HPDE6-E6E7 (cell line): ENCODE measurements around the gene AUTS2.

ENCODE experiments used
- DNase-seq: peaks from one replicate; pipeline ENCODE4 v3.0.0; 2011; ENCODE audit warnings: missing footprints; ENCODE audit errors: extremely low spot score

The AUTS2 gene

GRCh38 chr7:69939317-69939716 lies 341.0 kb downstream of the AUTS2 start:
- no peak for DNase-seq

- DNase-seq = no peak
Observed at GRCh38 chr7:69941077-69941651, 342.9 kb downstream of the AUTS2 start.

DNA sequence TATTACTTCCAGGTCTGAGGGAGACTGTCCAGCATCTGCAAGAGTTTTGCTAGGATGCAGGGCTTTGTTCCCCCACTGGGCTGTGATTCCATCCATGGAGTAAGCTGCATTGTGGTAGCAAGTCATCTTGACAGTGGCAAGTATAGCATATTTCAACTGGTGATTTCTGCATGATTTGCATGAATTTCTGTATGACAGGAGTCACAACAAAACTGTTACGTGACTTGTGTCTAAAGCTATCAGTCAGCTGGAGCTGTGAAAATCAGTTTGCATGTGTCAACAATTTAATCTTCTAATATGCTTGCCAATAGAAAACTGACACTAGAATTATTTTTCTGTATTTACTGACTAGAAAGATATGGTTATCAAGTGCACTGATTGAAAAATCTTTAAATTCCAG lies 344.3 kb downstream of the AUTS2 start:
- no peak for DNase-seq

GRCh38 chr7:69946901-69947300 lies 348.6 kb downstream of the AUTS2 start:
- DNase-seq = no peak

GRCh38 chr7:69947998-69948397 lies 349.7 kb downstream of the AUTS2 start:
- no peak for DNase-seq

GRCh38 chr7:69949122-69949521 lies 350.8 kb downstream of the AUTS2 start:
- no peak for DNase-seq

DNA sequence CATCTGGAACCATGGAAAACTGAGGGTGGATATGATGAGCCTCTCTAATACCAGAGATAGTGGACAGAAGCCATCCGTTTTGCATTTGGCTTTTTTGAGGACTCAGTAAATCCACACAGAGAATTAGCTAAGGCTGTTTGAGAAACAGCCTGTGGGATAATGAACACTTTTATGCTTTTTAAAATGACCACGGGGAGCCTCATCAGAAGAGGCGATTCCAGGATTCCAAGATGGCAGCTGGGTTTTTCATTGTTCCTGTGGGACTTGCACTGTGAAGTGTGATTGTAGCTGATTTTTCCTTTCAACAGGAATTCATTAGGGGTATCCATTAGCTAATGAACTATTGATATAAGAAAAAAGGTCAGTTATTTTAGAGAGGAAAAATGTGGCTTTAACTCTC lies 353.2 kb downstream of the AUTS2 start:
- DNase-seq = no peak

DNA sequence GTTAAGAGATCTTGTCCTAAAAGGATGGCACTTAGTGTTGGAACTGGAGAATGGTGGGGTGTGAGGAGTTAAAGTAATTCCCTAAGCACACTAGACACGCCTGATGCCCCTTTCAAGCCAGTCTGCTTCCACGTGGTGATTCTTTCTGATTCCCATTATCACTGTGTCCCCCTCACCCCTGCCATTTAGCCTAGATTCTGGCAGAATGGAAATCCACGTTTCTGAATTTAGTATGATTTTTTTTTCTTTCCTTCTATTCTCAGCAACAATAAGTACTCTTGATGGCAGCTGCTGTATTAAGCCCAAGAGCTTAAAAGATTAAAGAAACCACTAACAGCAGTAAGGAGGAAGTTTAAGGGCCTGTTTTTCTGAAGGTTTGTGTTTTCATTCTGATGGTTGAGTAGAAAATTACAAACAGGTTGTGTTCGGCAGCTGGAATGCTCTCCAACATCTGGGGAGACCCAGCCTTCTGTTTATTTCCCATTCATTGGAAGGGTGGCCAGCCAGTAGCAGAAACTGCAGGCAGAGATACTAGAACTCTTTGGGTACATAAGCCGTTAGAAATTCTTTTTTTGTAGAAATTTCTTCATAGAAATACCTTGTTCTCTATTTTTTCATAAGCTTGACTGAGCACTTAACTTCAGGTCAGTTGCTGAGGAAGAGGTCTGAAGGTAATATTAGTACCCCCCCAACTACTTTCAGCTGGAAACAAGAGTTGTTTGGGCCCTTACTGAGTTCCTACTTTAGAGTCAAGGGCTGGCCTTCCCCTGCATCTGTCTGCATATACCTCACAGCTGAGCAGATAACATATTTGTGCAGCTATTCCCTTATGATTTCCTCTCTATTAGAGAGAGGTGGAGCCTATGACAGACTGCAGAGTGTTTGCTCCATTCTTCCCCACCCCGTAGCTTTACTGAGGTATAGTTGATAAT lies 355.1 kb downstream of the AUTS2 start:
- DNase-seq = no peak

- no peak for DNase-seq
Observed at GRCh38 chr7:69956541-69956940, 358.3 kb downstream of the AUTS2 start.

DNA sequence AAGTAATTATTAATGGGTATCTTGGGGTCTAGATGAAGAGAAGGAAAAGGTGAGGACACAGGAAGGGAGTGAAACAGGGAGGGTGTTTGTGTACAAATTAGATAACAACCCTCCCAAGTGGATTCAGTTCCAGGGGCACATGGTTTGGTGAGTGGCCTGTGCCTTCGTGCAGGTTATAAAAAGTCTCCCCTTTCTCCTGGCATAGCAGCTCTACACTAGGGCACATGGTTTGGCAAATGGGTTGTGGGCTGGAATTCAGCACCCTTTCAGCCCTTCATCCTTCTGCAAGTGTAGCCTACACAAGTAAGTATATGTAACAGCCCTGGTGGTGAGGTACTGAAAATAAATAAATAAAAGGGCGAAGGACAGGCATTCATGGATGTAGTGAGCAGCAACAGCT lies 359.4 kb downstream of the AUTS2 start:
- no peak for DNase-seq

- DNase-seq = no peak
Observed at GRCh38 chr7:69959789-69960499, 361.7 kb downstream of the AUTS2 start.

- DNase-seq = no peak
Observed at GRCh38 chr7:69961436-69961835, 363.2 kb downstream of the AUTS2 start.

DNA sequence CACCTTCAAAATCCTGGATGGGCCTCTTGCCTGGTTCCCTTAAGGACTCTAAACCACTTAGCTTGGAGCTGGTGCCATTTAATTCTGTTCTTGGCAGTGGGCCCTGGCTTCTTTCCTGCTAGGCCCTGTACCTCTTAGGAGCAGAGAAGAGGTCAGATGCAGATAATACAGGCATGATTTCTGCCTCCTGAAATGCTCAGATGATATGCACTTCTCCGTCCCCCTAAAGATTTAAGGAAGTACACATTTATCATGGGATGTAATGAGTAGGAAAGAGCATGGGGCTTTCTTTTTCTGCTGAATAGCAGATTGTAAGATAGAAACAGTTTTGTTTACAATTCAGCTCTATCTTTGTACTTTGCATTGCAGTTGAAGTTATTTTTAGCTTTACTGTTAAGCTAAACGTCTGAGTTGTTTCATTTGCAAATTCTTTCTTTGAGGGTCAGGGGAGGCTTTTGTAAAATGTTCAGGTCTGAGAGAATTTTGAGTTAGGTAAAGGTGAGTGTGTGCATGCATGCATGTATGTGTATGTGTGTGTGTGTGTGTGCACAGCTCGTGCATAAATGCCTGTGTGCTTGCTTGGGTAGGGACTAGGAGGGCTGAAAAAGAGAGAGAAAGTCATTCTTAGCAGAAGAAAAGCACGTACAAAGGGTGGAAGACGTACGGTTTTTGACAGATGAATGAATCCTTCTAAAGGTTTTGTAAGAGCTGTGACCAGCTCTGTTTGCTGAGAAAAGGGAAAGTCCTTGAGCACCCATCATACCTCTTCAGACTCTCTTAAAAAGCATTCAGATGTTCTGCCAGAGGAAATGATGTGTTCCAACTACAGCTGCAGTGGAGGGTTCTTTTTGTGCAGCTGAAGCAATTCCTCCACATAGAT lies 364.2 kb downstream of the AUTS2 start:
- no peak for DNase-seq

DNA sequence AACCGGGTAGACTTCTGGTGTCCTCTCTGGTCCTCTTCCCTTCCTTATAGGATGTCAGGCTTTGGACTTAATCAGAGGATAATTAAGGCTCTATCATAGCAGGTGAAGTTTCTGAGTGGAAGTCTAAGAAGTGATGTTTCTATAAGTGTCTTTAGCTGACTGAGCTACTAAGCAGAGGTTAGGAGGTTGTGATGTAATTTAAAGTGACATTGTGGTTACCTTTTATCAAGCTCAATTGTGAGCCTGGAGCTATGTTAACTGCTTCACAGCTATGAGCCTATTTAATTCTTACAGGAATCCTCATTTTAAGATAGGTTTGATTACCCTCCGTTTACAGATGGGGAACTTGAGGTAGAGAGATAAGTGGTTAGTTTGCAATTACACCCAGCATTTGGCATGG lies 365.1 kb downstream of the AUTS2 start:
- DNase-seq = no peak

DNA sequence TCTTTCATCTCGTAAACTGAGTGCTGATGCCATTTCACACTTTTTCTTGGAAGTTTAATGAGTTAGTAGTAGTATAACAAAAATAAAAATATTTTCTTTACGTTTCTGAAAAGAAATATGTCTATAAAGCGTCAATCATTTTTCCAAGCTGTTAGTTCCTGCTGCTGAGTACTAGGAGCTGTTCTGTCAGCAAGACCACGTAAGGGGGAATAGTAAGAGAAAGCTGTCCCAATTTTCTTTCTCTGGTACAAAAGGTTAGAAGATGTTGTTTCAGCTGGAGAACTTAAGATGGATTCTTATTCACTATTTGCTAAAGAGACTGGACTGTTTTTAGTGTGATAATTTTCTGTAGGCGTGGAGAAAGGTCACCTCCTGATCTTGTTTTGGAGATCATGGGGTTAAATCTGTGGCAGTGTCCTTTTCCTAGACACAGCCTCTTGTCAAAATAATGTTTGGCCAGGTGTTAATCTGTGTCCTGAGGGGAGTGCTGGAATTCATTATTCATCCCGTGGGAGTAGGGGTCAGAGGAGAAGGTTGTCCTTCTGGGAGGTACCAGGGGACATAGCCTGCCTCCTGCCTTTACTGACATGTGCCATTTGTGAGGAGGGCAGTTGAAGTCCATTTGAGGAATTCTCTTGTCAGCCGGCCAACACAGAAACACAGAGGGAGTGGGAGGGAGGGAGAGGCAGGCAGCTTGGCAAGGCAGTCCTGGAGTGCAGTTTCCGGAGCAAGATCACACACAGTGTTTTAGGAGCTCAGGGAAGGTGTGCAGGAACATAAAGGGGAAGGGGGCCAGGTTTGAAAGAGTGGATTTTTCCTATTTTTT lies 368.7 kb downstream of the AUTS2 start:
- no peak for DNase-seq

DNA sequence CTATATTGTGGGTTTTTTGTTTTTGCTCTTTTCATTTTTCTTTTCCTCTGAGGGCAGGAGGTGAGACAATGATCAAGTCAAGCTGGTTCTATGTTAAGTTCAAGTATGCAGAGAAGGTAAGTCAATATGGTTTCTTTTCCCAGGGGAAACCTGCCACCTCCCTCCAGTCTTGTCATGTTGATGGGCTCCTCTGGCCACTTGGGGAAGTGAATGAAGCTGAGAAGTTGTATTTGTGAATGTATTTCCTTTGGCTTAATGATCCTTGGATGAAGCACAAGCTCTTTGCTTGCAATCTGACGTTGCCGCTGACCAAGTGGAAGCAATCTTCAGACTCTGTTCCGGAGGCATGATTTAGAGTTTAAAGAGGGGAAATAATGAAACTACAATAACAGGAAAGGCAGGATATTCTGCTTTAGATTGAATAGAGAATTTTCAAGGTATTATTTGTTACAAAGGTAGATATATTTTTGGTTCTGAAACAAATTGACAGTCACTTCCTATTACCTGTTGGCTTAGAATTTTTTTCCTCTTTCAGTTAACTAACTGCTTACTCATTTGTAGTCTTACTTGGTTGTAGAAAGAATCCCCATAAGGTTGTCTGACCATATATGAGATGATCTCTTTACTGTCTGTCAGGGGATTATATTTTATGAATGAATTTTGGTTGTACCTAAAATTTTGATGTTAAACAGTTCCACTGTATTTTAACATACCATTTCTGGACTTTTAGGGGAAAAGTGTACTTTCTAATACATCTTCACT lies 369.6 kb downstream of the AUTS2 start:
- DNase-seq = no peak

DNA sequence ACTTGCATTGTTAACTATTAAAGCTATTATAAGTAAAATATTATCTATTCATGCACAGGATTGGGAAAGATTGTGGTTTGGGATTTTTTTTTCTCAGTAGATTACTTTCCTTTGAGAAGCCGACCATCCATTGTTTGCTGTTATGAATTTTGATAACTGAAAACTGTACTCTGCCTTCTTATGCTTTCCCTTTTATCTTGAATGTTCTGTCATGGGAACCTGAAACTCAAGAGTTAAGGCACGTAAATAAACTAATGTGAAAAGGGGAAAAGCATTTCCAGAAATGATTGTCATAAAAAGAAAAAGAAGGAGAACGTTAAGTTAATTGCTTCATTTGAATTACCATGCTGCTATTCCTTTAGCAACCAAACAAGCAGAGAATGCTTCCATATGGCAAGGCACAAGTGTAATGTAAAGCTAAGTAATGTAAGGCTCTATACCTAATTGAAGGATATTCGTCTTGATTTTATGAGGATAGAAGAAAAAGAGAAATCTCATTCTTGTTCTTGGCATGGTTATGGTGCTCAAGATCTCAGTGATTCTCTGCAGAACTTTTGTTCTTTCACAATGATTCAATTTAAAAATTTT lies 370.8 kb downstream of the AUTS2 start:
- DNase-seq = no peak

- no peak for DNase-seq
Observed at GRCh38 chr7:69981646-69982045, 383.4 kb downstream of the AUTS2 start.

DNA sequence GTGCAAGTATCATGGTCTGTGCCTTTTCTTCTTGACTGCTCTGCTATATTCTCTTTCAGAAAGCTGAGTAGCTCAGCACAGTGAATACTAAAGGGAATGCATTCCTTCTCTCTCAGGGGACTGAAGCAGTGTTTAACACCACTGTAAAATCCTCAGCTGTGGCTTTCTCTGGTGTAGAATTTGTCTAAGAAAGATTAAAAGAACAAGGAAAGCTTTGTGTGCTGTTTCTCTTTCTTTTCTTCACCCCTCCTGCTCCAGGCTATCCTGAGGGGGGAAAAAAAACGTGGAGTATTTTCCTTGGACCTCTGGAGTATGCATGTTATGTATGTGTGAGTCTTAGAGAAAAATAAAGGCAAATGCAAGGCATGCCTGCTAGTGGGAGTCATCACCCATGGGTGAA lies 383.9 kb downstream of the AUTS2 start:
- DNase-seq = no peak

GRCh38 chr7:69989551-69989950 lies 391.3 kb downstream of the AUTS2 start:
- DNase-seq = no peak
